Activated naive CD4-positive, alpha-beta T cell treated with Interleukin-2 at 50 U/mL for 16 hours (primary cell): ENCODE measurements around the gene CHCHD6.

Experiments
- DNase-seq: peaks from one replicate; pipeline ENCODE4 v3.0.0-alpha.2; 2020

The CHCHD6 gene

GRCh38 chr3:126998728-126999127 lies 294.7 kb downstream of the CHCHD6 start:
- DNase-seq = no peak

GRCh38 chr3:126999383-126999782 lies 295.3 kb downstream of the CHCHD6 start:
- no peak for DNase-seq

- DNase-seq = no peak
These were observed 296.1 kb downstream of the CHCHD6 start for GRCh38 chr3:127000119-127000518.

- no peak for DNase-seq
These were observed 296.7 kb downstream of the CHCHD6 start for GRCh38 chr3:127000761-127001160.

GRCh38 chr3:127001486-127002194 lies 297.6 kb downstream of the CHCHD6 start:
- no peak for DNase-seq

- no peak for DNase-seq
These were observed 298.4 kb downstream of the CHCHD6 start for GRCh38 chr3:127002195-127003174.

GRCh38 chr3:127003175-127003555 lies 299.1 kb downstream of the CHCHD6 start:
- DNase-seq = no peak

- DNase-seq = no peak
These were observed 299.7 kb downstream of the CHCHD6 start for GRCh38 chr3:127003601-127004280.

GRCh38 chr3:127004641-127005397 lies 300.8 kb downstream of the CHCHD6 start:
- no peak for DNase-seq

GRCh38 chr3:127005864-127006500 lies 301.9 kb downstream of the CHCHD6 start:
- DNase-seq = no peak

- no peak for DNase-seq
These were observed 302.9 kb downstream of the CHCHD6 start for GRCh38 chr3:127006781-127007436.

GRCh38 chr3:127008236-127008635 lies 304.2 kb downstream of the CHCHD6 start:
- DNase-seq = no peak

- DNase-seq = no peak
These were observed 305.5 kb downstream of the CHCHD6 start for GRCh38 chr3:127009531-127009930.
